H1 (cell line): ENCODE data around the gene NCOA1. TPM values are rescaled to one million over a fixed set of nuclear protein-coding genes. Genes with fewer than 3 reads are reported as not detected.

Experiments
- CTCF ChIA-PET: fragments of 300-600 bp; sonication (Branson Sonifier 250); formaldehyde crosslinking; loops from one replicate; lab custom pipeline; 2021; ENCODE audit not compliant: partially characterized antibody; lab: Charles Lee
- POLR2A ChIA-PET: fragments of 300-600 bp; sonication (Branson Sonifier 250); formaldehyde crosslinking; loops from one replicate; lab custom pipeline; 2021; ENCODE audit warnings: inconsistent platforms; ENCODE audit not compliant: partially characterized antibody; lab: Charles Lee
- DNase-seq, 2 experiments: peaks; one replicate each; pipeline versions ENCODE4 v3.0.0 to v3.0.0-alpha.2; 2010 to 2022; ENCODE audit warnings: low spot score in 2 of 2, low read depth in 1 of 2, mixed read lengths in 1 of 2
- FAIRE-seq: peaks from 2 replicates; lab custom pipeline; 2011; peaks lifted over from hg19 to GRCh38; lab: Jason Lieb, UNC
- H2AFZ ChIP-seq: 2 replicates; pipeline ENCODE4 v1.8.1; 2012; ENCODE audit warnings: low read length, inconsistent platforms
- H2AK5ac ChIP-seq: 2 replicates; pipeline ENCODE4 v1.6.1; 2013; ENCODE audit warnings: low read depth, low read length
- H2BK120ac ChIP-seq: replicated peaks from 2 replicates; pipeline ENCODE3; 2013; ENCODE audit warnings: low read depth, low read length, inconsistent platforms
- H2BK12ac ChIP-seq: 2 replicates; pipeline ENCODE4 v1.6.1; 2013; ENCODE audit warnings: low read depth, low read length
- H2BK15ac ChIP-seq: 2 replicates; pipeline ENCODE4 v1.6.1; 2013; ENCODE audit warnings: low read length
- H2BK20ac ChIP-seq: 2 replicates; pipeline ENCODE4 v1.6.1; 2013; ENCODE audit warnings: low read length
- H2BK5ac ChIP-seq: 2 replicates; pipeline ENCODE4 v1.6.1; 2013; ENCODE audit warnings: low read depth, low read length
- H3K14ac ChIP-seq: 2 replicates; pipeline ENCODE4 v1.6.1; 2013; ENCODE audit warnings: inconsistent platforms; ENCODE audit not compliant: insufficient read length
- H3K18ac ChIP-seq: 2 replicates; pipeline ENCODE4 v1.6.1; 2013; ENCODE audit warnings: low read length; ENCODE audit errors: extremely low read depth
- H3K23ac ChIP-seq: 2 replicates; pipeline ENCODE4 v1.6.1; 2013; ENCODE audit warnings: inconsistent platforms; ENCODE audit not compliant: insufficient read length
- H3K23me2 ChIP-seq: 2 replicates; pipeline ENCODE4 v1.6.1; 2013; ENCODE audit warnings: low read depth, low read length
- H3K27ac ChIP-seq: 2 replicates; pipeline ENCODE4 v1.6.1; 2011; ENCODE audit warnings: low read depth, low read length, inconsistent platforms
- H3K27me3 ChIP-seq, 4 experiments: replicated peaks in 1 of 4; 1 replicate in 1 of 4; 2 replicates in 3 of 4; pipeline versions ENCODE4 v1.6.1 to v1.8.1; 2011 to 2013; ENCODE audit warnings: low read length in 3 of 4, mild to moderate bottlenecking in 3 of 4, inconsistent platforms in 2 of 4, mixed read lengths in 2 of 4, moderate library complexity in 1 of 4; ENCODE audit not compliant: control insufficient read depth in 3 of 4, insufficient read depth in 3 of 4; ENCODE audit errors: extremely low read depth in 1 of 4
- H3K36me3 ChIP-seq, 4 experiments: 2 replicates each; pipeline versions ENCODE4 v1.6.1 to v1.8.1; 2011 to 2013; ENCODE audit warnings: mild to moderate bottlenecking in 4 of 4, low read length in 3 of 4, moderate library complexity in 2 of 4, control low read depth in 1 of 4, inconsistent platforms in 1 of 4; ENCODE audit not compliant: insufficient read depth in 4 of 4, control insufficient read depth in 2 of 4
- H3K4ac ChIP-seq: replicated peaks from 2 replicates; pipeline ENCODE3; 2013; ENCODE audit warnings: low read length, low read depth, mixed read lengths, inconsistent platforms; ENCODE audit not compliant: insufficient read length
- H3K4me1 ChIP-seq, 4 experiments: replicated peaks in 1 of 4; 1 replicate in 1 of 4; 2 replicates in 3 of 4; pipeline versions ENCODE4 v1.6.1 to v1.8.1; 2011 to 2013; ENCODE audit warnings: low read length in 3 of 4, inconsistent platforms in 2 of 4, mixed read lengths in 1 of 4; ENCODE audit not compliant: insufficient read depth in 4 of 4, control insufficient read depth in 3 of 4
- H3K4me2 ChIP-seq, 2 experiments: 2 replicates each; pipeline versions ENCODE4 v1.6.1 to v1.8.1; 2011 to 2013; ENCODE audit warnings: low read depth in 2 of 2, low read length in 2 of 2, control low read depth in 1 of 2, inconsistent platforms in 1 of 2, mild to moderate bottlenecking in 1 of 2; ENCODE audit not compliant: insufficient read depth in 1 of 2
- H3K4me3 ChIP-seq, 4 experiments: fragments of 200-600, 300-600 bp in 1 of 4; sonication (generic), shearing (Covaris generic), sonication (Bioruptor Twin) in 1 of 4; 2 replicates each; pipeline versions ENCODE4 v1.5.1 to v1.8.1; 2011 to 2016; ENCODE audit warnings: low read length in 4 of 4, low read depth in 3 of 4, control low read depth in 2 of 4, inconsistent platforms in 2 of 4, mild to moderate bottlenecking in 2 of 4, mixed read lengths in 1 of 4, moderate library complexity in 1 of 4; ENCODE audit not compliant: insufficient read depth in 2 of 4; ENCODE audit errors: extremely low read depth in 1 of 4
- H3K56ac ChIP-seq: replicated peaks from 2 replicates; pipeline ENCODE3; 2013; ENCODE audit warnings: low read depth, mild to moderate bottlenecking, mixed read lengths, low read length, inconsistent platforms; ENCODE audit not compliant: insufficient read length
- H3K79me1 ChIP-seq: 2 replicates; pipeline ENCODE4 v1.6.1; 2013; ENCODE audit warnings: low read depth, low read length, control low read depth
- H3K79me2 ChIP-seq, 2 experiments: 2 replicates each; pipeline versions ENCODE4 v1.6.1 to v1.8.1; 2012 to 2013; ENCODE audit warnings: low read length in 2 of 2, mild to moderate bottlenecking in 2 of 2, inconsistent platforms in 1 of 2; ENCODE audit not compliant: insufficient read depth in 2 of 2, control insufficient read depth in 1 of 2
- H3K9ac ChIP-seq, 4 experiments: replicated peaks in 1 of 4; 1 replicate in 1 of 4; 2 replicates in 3 of 4; pipeline versions ENCODE4 v1.6.1 to v1.8.1; 2011 to 2013; ENCODE audit warnings: low read depth in 3 of 4, low read length in 3 of 4, control low read depth in 2 of 4, mild to moderate bottlenecking in 2 of 4, moderate library complexity in 2 of 4, inconsistent platforms in 1 of 4; ENCODE audit errors: extremely low read depth in 1 of 4
- H3K9me3 ChIP-seq, 2 experiments: 2 replicates each; pipeline versions ENCODE4 v1.6.1 to v1.8.1; 2012 to 2013; ENCODE audit warnings: mild to moderate bottlenecking in 2 of 2, moderate library complexity in 2 of 2, control low read depth in 1 of 2, inconsistent platforms in 1 of 2, low read depth in 1 of 2, low read length in 1 of 2, mixed read lengths in 1 of 2; ENCODE audit not compliant: insufficient read depth in 2 of 2
- H4K20me1 ChIP-seq, 2 experiments: replicated peaks in 1 of 2; 2 replicates each; pipeline versions ENCODE3 to v1.8.1; 2011 to 2013; ENCODE audit warnings: inconsistent platforms in 2 of 2, low read length in 2 of 2, mild to moderate bottlenecking in 1 of 2; ENCODE audit not compliant: insufficient read depth in 2 of 2, control insufficient read depth in 1 of 2
- H4K5ac ChIP-seq: 2 replicates; pipeline ENCODE4 v1.6.1; 2013; ENCODE audit warnings: low read length, low read depth, mixed read lengths, inconsistent platforms; ENCODE audit not compliant: insufficient read length
- H4K8ac ChIP-seq: 2 replicates; pipeline ENCODE4 v1.8.0; 2013; ENCODE audit warnings: mild to moderate bottlenecking, moderate library complexity, low read length, inconsistent platforms; ENCODE audit not compliant: insufficient read depth; ENCODE audit errors: extremely low read depth
- H4K91ac ChIP-seq: replicated peaks from 2 replicates; pipeline ENCODE3; 2013; ENCODE audit warnings: low read length, mixed read lengths, inconsistent platforms; ENCODE audit not compliant: insufficient read length
- BACH1 ChIP-seq: IDR thresholded peaks from 2 replicates; pipeline ENCODE4 v1.6.1; 2012; ENCODE audit warnings: low read length, improper control_type of control experiment
- CHD1 ChIP-seq: IDR thresholded peaks from 2 replicates; pipeline ENCODE4 v1.6.1; 2012; ENCODE audit warnings: low read depth, low read length, improper control_type of control experiment
- CREB1 ChIP-seq: IDR thresholded peaks from 2 replicates; pipeline ENCODE4 v1.6.1; 2012; ENCODE audit warnings: inconsistent platforms
- CTCF ChIP-seq, 3 experiments: IDR thresholded peaks; 1 replicate in 2 of 3; 2 replicates in 1 of 3; pipeline versions ENCODE4 v1.5.1 to v1.6.1; 2011; ENCODE audit warnings: low read length in 3 of 3, mild to moderate bottlenecking in 3 of 3, inconsistent platforms in 2 of 3, low read depth in 1 of 3, moderate library complexity in 1 of 3; ENCODE audit not compliant: insufficient read depth in 1 of 3; ENCODE audit errors: control extremely low read depth in 1 of 3
- E2F6 ChIP-seq: IDR thresholded peaks from 2 replicates; pipeline ENCODE4 v1.6.1; 2012; ENCODE audit warnings: inconsistent platforms
- PHF8 ChIP-seq: fragments of 200-600 bp; sonication (generic); conservative IDR thresholded peaks from 2 replicates; pipeline ENCODE4 v1.7.1; 2012; ENCODE audit warnings: low read depth, mild to moderate bottlenecking, inconsistent platforms, low read length, moderate library complexity
- POLR2A ChIP-seq, 2 experiments: IDR thresholded peaks; 1 replicate in 1 of 2; 2 replicates in 1 of 2; pipeline ENCODE4 v1.6.1; 2011; ENCODE audit warnings: low read depth in 2 of 2, low read length in 2 of 2, mild to moderate bottlenecking in 2 of 2; ENCODE audit errors: control extremely low read depth in 1 of 2
- RNF2 ChIP-seq: fragments of 200-900, 300-1000 bp; sonication (generic); IDR thresholded peaks from 2 replicates; pipeline ENCODE4 v1.7.1; 2016; ENCODE audit warnings: borderline replicate concordance, low read depth, mild to moderate bottlenecking, antibody characterized with exemption, low read length; ENCODE audit not compliant: poor library complexity, severe bottlenecking; ENCODE audit errors: missing control alignments
- SP2 ChIP-seq: IDR thresholded peaks from 2 replicates; pipeline ENCODE4 v1.6.1; 2012; ENCODE audit warnings: mild to moderate bottlenecking, low read length, inconsistent platforms
- TCF12 ChIP-seq: IDR thresholded peaks from 2 replicates; pipeline ENCODE4 v1.6.1; 2011; ENCODE audit warnings: low read depth, mild to moderate bottlenecking, low read length
- WGBS, 2 experiments: shearing (Covaris generic) in 1 of 2; methylation state at CpG; one replicate each; pipeline versions ENCODE4 v1.1.6 to v1.1.7; 2013 to 2015; ENCODE audit warnings: low lambda C conversion rate in 2 of 2, mixed read lengths in 2 of 2, inconsistent platforms in 1 of 2, low coverage in 1 of 2, missing lambda C conversion rate in 1 of 2; ENCODE audit not compliant: insufficient replicate concordance in 2 of 2, insufficient coverage in 1 of 2, insufficient read length in 1 of 2; ENCODE audit errors: extremely low coverage in 1 of 2, missing lambda C conversion rate in 1 of 2; 5-methylcytosine and 5-hydroxymethylcytosine counted together
- polyA plus RNA-seq, 7 experiments: library from polyadenylated mRNA; depleted of rRNA in 3 of 7; stranded (reverse) in 5 of 7; unstranded in 2 of 7; fragments of >200 nt in 5 of 7; fragments of 200-250 nt in 2 of 7; gene quantifications; 1 replicate in 5 of 7; 2 replicates in 1 of 7; 4 replicates in 1 of 7; pipeline versions ENCODE4 v1.2.1 to v1.2.3, GENCODE V29; 2011 to 2013; ENCODE audit warnings: missing spikeins in 2 of 7, mixed read lengths in 2 of 7
- total RNA-seq: library from RNA; stranded (reverse); fragmentation: NEBNext Ultra II Directional; extraction: Animal tissue kit (Norgen Biotek cat#: 25700); gene quantifications from 2 replicates; pipeline ENCODE4 v1.2.1, GENCODE V29; 2021

The NCOA1 gene
- total and polyA plus RNA-seq, 2 of the 8 experiments (the other 6 are each of a cell fraction or from before 2014, with no cell fraction given), result 12.8 to 17.9 TPM

GRCh38 chr2:24597181-24597870 lies 106.3 kb downstream of the NCOA1 start:
- H3K18ac ChIP-seq, result no peak overlapping the region
- no peak overlapping the region for H2BK15ac ChIP-seq
- peaks cover 0 to 4% (median under 1%) of the 10 kb centered on the region in 4 experiments; a peak in 3 of 7 replicates for H3K4me1 ChIP-seq
- H3K27me3 ChIP-seq, result no peaks in the 10 kb centered on the region
- H4K8ac ChIP-seq, result no peak overlapping the region
- no peak overlapping the region for H3K4ac ChIP-seq
- 96% methylated on average over 2 of the region's 2 CpGs; no CpG with 5 or more reads in 1 of the 2 experiments for WGBS, 2 experiments
- no peak overlapping the region for H2AK5ac ChIP-seq
- no peak overlapping the region for H2BK120ac ChIP-seq
- H4K20me1 ChIP-seq, result no peaks in the 10 kb centered on the region
- no peak overlapping the region for H2AFZ ChIP-seq
- no peak overlapping the region for H3K23ac ChIP-seq
- H2BK20ac ChIP-seq, result no peak overlapping the region
- H4K5ac ChIP-seq, result no peak overlapping the region
- POLR2A ChIA-PET, result no interaction called here
- peak overlapping the region in 1 of 4 experiments; percentile 34; a peak in 1 of 7 replicates for H3K9ac ChIP-seq
- no peak for DNase-seq
- no peak overlapping the region for H3K27ac ChIP-seq
- no peaks in the 10 kb centered on the region for H3K23me2 ChIP-seq
- no peak overlapping the region for H4K91ac ChIP-seq
- H3K36me3 ChIP-seq, result no peaks in the 10 kb centered on the region
- H3K4me3 ChIP-seq, result no peak overlapping the region
- H3K9me3 ChIP-seq, result no peaks in the 10 kb centered on the region
- no peak overlapping the region for H2BK5ac ChIP-seq
- CTCF ChIA-PET, result no interaction called here
- H3K4me2 ChIP-seq, result no peak overlapping the region
- no peak overlapping the region for H3K56ac ChIP-seq
- H3K79me2 ChIP-seq, result no peaks in the 10 kb centered on the region
- H2BK12ac ChIP-seq, result no peak overlapping the region
- H3K14ac ChIP-seq, result no peak overlapping the region
- no peaks in the 10 kb centered on the region for H3K79me1 ChIP-seq
- no peak for FAIRE-seq
- no peak for TF ChIP-seq RNF2
- no peak for TF ChIP-seq POLR2A (IDR thresholded peaks at IDR 0.05; ENCODE audit: control extremely low read depth in 1 of 2, low read depth in 2 of 2, low read length in 2 of 2)
- no peak for TF ChIP-seq SP2
- TF ChIP-seq TCF12, result no peak
- TF ChIP-seq CREB1, result no peak
- TF ChIP-seq PHF8, result no peak
- no peak for TF ChIP-seq E2F6
- no peak for TF ChIP-seq CTCF (IDR thresholded peaks at IDR 0.05; ENCODE audit: control extremely low read depth in 1 of 3, insufficient read depth in 1 of 3, low read depth in 1 of 3, low read length in 3 of 3)
- TF ChIP-seq CHD1, result no peak
- no peak for TF ChIP-seq BACH1
